Fibroblast of lung (primary cell): ENCODE data around the gene TMEM190.

Source experiments
- EZH2 ChIP-seq: IDR thresholded peaks from 2 replicates; pipeline ENCODE4 v1.5.1; 2012; ENCODE audit warnings: low read length, control low read depth, mild to moderate bottlenecking; ENCODE audit errors: missing control alignments
- TF ChIP-seq, protein P1 (sequence below), 2 donors: IDR thresholded peaks in 1 of 2; conservative IDR thresholded peaks in 1 of 2; 1 replicate in 1 of 2; 2 replicates in 1 of 2; pipeline ENCODE4 v1.5.1; 2011 to 2012; ENCODE audit warnings: low read length in 2 of 2, control low read depth in 1 of 2, inconsistent platforms in 1 of 2, low read depth in 1 of 2, mild to moderate bottlenecking in 1 of 2

GRCh38 chr19:55423225-55424005 is 46.8 kb downstream of the TMEM190 start:
- TF ChIP-seq, protein P1, sequence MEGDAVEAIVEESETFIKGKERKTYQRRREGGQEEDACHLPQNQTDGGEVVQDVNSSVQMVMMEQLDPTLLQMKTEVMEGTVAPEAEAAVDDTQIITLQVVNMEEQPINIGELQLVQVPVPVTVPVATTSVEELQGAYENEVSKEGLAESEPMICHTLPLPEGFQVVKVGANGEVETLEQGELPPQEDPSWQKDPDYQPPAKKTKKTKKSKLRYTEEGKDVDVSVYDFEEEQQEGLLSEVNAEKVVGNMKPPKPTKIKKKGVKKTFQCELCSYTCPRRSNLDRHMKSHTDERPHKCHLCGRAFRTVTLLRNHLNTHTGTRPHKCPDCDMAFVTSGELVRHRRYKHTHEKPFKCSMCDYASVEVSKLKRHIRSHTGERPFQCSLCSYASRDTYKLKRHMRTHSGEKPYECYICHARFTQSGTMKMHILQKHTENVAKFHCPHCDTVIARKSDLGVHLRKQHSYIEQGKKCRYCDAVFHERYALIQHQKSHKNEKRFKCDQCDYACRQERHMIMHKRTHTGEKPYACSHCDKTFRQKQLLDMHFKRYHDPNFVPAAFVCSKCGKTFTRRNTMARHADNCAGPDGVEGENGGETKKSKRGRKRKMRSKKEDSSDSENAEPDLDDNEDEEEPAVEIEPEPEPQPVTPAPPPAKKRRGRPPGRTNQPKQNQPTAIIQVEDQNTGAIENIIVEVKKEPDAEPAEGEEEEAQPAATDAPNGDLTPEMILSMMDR (conservative IDR thresholded peaks at IDR 0.05 in 1 of 2, IDR thresholded peaks at IDR 0.05 in 1 of 2; ENCODE audit: low read depth in 1 of 2, low read length in 2 of 2), result no peak
- TF ChIP-seq EZH2, result no peak
